Measurements from ENCODE around the gene MAFB.
"Not testable (repeated sequence)": the region's sequence is repeated elsewhere in the genome, so short reads cannot be mapped to it uniquely, and the experiment has no call there.

Gene MAFB

GRCh38 chr20:40689100-40689942, at the start of gene MAFB:
Gene MAFB (minus strand): TSS chr20:40689236. CDS start chr20:40688850, 386 bp downstream.
- DNase-seq: peak; percentile 71 to 98 (median 91)

- not testable (repeated sequence) for DNase-seq
These were observed 47.4 kb upstream of the MAFB start for GRCh38 chr20:40736468-40736867.

- DNase-seq: no peak
These were observed 40.0 kb upstream of the MAFB start for GRCh38 chr20:40728996-40729395.

GRCh38 chr20:40728470-40728869, 39.4 kb upstream of the MAFB start:
- no peak for DNase-seq

GRCh38 chr20:40727960-40728359, 38.9 kb upstream of the MAFB start:
- DNase-seq: no peak

- DNase-seq: no peak
These were observed 37.7 kb upstream of the MAFB start for GRCh38 chr20:40726776-40727175.

GRCh38 chr20:40724566-40724965, 35.5 kb upstream of the MAFB start:
- DNase-seq: no peak

- no peak for DNase-seq
These were observed 31.8 kb upstream of the MAFB start for GRCh38 chr20:40720826-40721225.

GRCh38 chr20:40720099-40720498, 31.1 kb upstream of the MAFB start:
- DNase-seq: no peak

- no peak for DNase-seq
These were observed 30.1 kb upstream of the MAFB start for GRCh38 chr20:40718982-40719729.

GRCh38 chr20:40718214-40718977, 29.4 kb upstream of the MAFB start:
- DNase-seq: no peak

- DNase-seq: no peak
These were observed 28.4 kb upstream of the MAFB start for GRCh38 chr20:40717343-40717865.

- DNase-seq: no peak
These were observed 26.5 kb upstream of the MAFB start for GRCh38 chr20:40715491-40715890.

- DNase-seq: no peak
These were observed 25.9 kb upstream of the MAFB start for GRCh38 chr20:40714916-40715315.

- DNase-seq: no peak
These were observed 25.1 kb upstream of the MAFB start for GRCh38 chr20:40714109-40714508.

- no peak for DNase-seq
These were observed 24.5 kb upstream of the MAFB start for GRCh38 chr20:40713508-40713907.

- no peak for DNase-seq
These were observed 22.0 kb upstream of the MAFB start for GRCh38 chr20:40711079-40711478.

- DNase-seq: peak in 5 of 51 donors; percentile 10 to 30 (median 15)
These were observed 21.6 kb upstream of the MAFB start for GRCh38 chr20:40710603-40711002.

- DNase-seq: no peak
These were observed 18.0 kb upstream of the MAFB start for GRCh38 chr20:40706977-40707582.

- no peak for DNase-seq
These were observed 16.4 kb upstream of the MAFB start for GRCh38 chr20:40705413-40705812.

GRCh38 chr20:40704828-40705227, 15.8 kb upstream of the MAFB start:
- no peak for DNase-seq

Measured in hypothalamus (tissue), 51 donors.